Kidney (tissue), 14 donors: ENCODE results near the gene GATD1. TPM values are rescaled to one million over a fixed set of nuclear protein-coding genes. Genes with fewer than 3 reads are reported as not detected.

Source experiments
- DNase-seq, 5 donors: peaks; one replicate each; pipeline ENCODE4 v3.0.0-alpha.2; 2013 to 2020
- FAIRE-seq: peaks from 2 replicates; lab custom pipeline; 2012; peaks lifted over from hg19 to GRCh38; lab: Jason Lieb, UNC
- H3K27ac ChIP-seq, 2 donors: one replicate each; pipeline ENCODE4 v1.7.0; 2013; ENCODE audit warnings: low read depth in 2 of 2, low read length in 2 of 2, inconsistent platforms in 1 of 2
- H3K27me3 ChIP-seq: one replicate; pipeline ENCODE4 v1.7.1; 2013; ENCODE audit warnings: low read length, inconsistent platforms; ENCODE audit not compliant: control insufficient read depth, insufficient read depth
- H3K36me3 ChIP-seq, 3 donors: one replicate each; pipeline versions ENCODE4 v1.7.0 to v1.7.1; 2013; ENCODE audit warnings: low read length in 3 of 3, control low read depth in 1 of 3, inconsistent platforms in 1 of 3; ENCODE audit not compliant: insufficient read depth in 3 of 3, control insufficient read depth in 2 of 3
- H3K4me1 ChIP-seq, 3 donors: one replicate each; pipeline versions ENCODE4 v1.7.0 to v1.7.1; 2013; ENCODE audit warnings: low read length in 3 of 3, inconsistent platforms in 1 of 3, low read depth in 1 of 3; ENCODE audit not compliant: control insufficient read depth in 2 of 3, insufficient read depth in 2 of 3
- H3K4me3 ChIP-seq, 3 donors: one replicate each; pipeline versions ENCODE4 v1.7.0 to v1.8.1; 2013; ENCODE audit warnings: low read length in 3 of 3, control low read depth in 1 of 3, inconsistent platforms in 1 of 3
- H3K9ac ChIP-seq, 3 donors: one replicate each; pipeline versions ENCODE4 v1.7.0 to v1.7.1; 2013; ENCODE audit warnings: low read length in 3 of 3, control low read depth in 1 of 3, inconsistent platforms in 1 of 3
- H3K9me3 ChIP-seq, 3 donors: one replicate each; pipeline versions ENCODE4 v1.7.0 to v1.7.1; 2013; ENCODE audit warnings: low read length in 3 of 3, control low read depth in 1 of 3, inconsistent platforms in 1 of 3; ENCODE audit not compliant: control insufficient read depth in 2 of 3, insufficient read depth in 1 of 3
- intact Hi-C: fragments of 100-400 bp; cut with DNase I; formaldehyde crosslinking; loops from one replicate; pipeline ENCODE4 v1.11.1; 2022
- polyA plus RNA-seq: library from polyadenylated mRNA; stranded (reverse); fragments of 350-450 nt; fragmentation: Illumina TruSeq; extraction: RNeasy Lipid Tissue Mini Kit (QIAGEN cat#74804); gene quantifications from one replicate; pipeline ENCODE4 v1.2.3, GENCODE V29; 2014; ENCODE audit warnings: low read depth, low replicate concordance; ENCODE audit not compliant: insufficient read depth
- total RNA-seq: library from RNA; stranded (reverse); fragmentation: NEBNext Ultra II Directional; extraction: Animal tissue kit (Norgen Biotek cat#: 25700); gene quantifications from one replicate; pipeline ENCODE4 v1.2.1, GENCODE V29; 2021
- TF ChIP-seq, protein P1 (sequence below): IDR thresholded peaks from 3 replicates; pipeline ENCODE4 v1.5.1; 2012; ENCODE audit warnings: mild to moderate bottlenecking, moderate library complexity, borderline replicate concordance; ENCODE audit not compliant: insufficient read depth; ENCODE audit errors: extremely low read depth
- donor health status: control.
- donor health status: control.
- donor health status: control.
- donor health status: control.
- donor health status: control.
- donor health status: DM: yes; HTN: yes; CAD: no.
- donor health status: Normal renal cell carcinoma (clear cell type).

Gene GATD1
- total and polyA plus RNA-seq, 2 donors from 2014 or later, result 38.3 to 66.2 TPM

DNA sequence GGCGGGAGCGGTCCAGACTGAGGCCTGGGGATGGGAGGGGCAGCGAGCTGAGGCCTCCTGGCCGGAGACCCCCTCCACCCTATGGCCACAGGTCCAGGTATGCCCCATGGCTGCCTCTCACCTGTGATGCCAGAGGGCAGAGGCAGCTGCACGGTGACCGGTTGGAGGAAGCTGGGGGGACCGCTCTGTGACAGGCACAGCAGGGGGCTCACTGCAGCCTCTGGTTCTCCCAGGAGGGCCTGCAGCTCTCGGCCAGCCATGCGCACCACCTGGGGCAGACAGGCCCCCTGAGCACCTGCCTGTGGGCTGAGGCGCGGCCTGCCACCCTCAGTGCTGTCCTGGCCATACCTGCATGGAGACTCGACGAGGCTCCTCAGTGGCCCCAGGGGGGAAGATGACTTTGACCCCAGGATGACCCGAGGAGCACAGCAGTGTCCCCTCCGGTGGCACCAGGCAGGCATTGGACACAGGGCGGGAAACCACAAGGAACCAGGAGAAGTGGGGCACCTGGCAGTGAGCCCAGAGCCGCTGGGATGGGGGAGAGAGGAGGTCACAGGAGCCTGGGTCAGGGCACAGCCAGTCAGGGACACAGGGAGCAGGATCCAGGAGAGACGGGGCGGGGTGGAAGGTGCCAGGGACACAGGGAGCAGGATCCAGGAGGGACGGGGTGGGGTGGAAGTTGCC is 24.0 kb upstream of the GATD1 start:
- H3K4me1 ChIP-seq, result peaks cover 0 to 23% (median 12%) of the 10 kb centered on the region in 3 donors
- TF ChIP-seq, protein P1, sequence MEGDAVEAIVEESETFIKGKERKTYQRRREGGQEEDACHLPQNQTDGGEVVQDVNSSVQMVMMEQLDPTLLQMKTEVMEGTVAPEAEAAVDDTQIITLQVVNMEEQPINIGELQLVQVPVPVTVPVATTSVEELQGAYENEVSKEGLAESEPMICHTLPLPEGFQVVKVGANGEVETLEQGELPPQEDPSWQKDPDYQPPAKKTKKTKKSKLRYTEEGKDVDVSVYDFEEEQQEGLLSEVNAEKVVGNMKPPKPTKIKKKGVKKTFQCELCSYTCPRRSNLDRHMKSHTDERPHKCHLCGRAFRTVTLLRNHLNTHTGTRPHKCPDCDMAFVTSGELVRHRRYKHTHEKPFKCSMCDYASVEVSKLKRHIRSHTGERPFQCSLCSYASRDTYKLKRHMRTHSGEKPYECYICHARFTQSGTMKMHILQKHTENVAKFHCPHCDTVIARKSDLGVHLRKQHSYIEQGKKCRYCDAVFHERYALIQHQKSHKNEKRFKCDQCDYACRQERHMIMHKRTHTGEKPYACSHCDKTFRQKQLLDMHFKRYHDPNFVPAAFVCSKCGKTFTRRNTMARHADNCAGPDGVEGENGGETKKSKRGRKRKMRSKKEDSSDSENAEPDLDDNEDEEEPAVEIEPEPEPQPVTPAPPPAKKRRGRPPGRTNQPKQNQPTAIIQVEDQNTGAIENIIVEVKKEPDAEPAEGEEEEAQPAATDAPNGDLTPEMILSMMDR, result no peak
- DNase-seq, result no peak

DNA sequence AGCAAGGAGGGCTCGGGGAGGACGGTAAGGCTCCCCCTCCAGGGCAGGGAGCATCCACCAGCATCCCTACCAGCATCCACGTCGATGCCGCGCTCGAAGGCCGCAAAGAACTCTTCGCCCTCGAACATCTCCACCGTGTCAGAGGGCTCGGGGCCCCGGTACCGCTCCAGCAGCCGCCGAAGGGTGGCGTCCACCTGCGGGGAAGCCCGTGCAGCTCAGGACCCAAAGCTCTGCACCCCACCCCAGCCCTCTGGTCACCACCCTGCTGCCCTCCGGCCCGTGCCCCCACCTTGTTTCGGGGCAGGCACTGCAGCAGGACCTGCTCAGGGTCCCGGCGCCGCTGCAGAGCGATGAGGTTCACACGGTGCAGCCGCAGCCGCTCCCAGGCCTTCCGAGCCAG is 23.2 kb upstream of the GATD1 start:
- TF ChIP-seq, protein P1, result no peak
- FAIRE-seq, result no peak
- H3K36me3 ChIP-seq, result no peaks in the 10 kb centered on the region
- intact Hi-C loops, result no loop called here
- peaks cover 0 to 26% (median 12%) of the 10 kb centered on the region in 3 donors for H3K4me1 ChIP-seq
- no peak overlapping the region for H3K4me3 ChIP-seq
- no peaks in the 10 kb centered on the region for H3K9me3 ChIP-seq
- no peaks in the 10 kb centered on the region for H3K27me3 ChIP-seq
- H3K9ac ChIP-seq, result no peak overlapping the region
- no peak overlapping the region for H3K27ac ChIP-seq
- DNase-seq, result no peak

More for the DNA sequence above, 24.0 kb upstream of the GATD1 start:
- FAIRE-seq, result no peak
- Histone ChIP-seq H3K9me3 (no peaks in the 10 kb centered on the region), H3K36me3 (no peaks in the 10 kb centered on the region), H3K27me3 (no peaks in the 10 kb centered on the region), H3K27ac (no peak overlapping the region), H3K4me3 (no peak overlapping the region), H3K9ac (no peak overlapping the region)
- intact Hi-C loops, result no loop called here

DNA sequence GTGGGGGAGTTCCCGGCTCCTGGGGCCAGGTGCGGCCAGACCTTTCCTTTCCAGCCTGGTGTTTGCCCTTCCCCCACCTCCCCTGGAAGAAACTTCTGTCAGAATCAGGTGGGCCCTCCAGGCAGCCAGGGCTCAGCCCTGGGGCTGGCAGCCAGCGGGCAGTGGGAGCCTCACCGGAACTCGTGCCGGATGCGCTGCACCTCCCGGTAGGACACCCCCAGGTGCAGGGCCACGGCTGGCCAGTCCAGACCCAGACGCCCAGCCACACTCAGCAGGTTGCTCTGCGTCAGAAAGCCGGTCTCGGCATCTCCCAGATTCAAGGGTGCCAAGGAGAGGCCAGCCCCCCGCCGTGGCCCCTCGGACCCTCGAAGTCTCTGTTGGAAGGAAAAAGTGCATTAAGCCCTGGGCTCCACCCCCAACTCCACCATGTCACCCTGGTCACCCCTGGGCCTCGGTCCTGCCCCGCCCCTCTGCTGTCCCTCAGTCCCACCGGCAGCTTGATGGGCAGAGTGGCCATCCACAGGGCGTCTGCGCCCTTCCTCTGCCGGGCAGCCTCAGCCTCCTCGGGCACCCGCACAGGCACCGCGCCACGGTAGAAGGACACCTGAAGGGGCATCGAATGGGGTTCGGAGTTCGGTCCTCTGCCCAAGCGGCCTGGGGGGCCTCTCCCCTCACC is 22.5 kb upstream of the GATD1 start:
- no peak overlapping the region for H3K9ac ChIP-seq
- no peaks in the 10 kb centered on the region for H3K27me3 ChIP-seq
- FAIRE-seq, result no peak
- no peak overlapping the region for H3K27ac ChIP-seq
- H3K4me1 ChIP-seq, result peaks cover 0 to 28% (median 12%) of the 10 kb centered on the region in 3 donors
- no peaks in the 10 kb centered on the region for H3K9me3 ChIP-seq
- DNase-seq, result no peak
- H3K4me3 ChIP-seq, result no peak overlapping the region
- intact Hi-C loops, result no loop called here
- TF ChIP-seq, protein P1, result no peak
- no peaks in the 10 kb centered on the region for H3K36me3 ChIP-seq
